ENCODE data around the gene TBX18. TPM values are rescaled to one million over a fixed set of nuclear protein-coding genes. Genes with fewer than 3 reads are reported as not detected.
A peak's percentile ranks its signal among the peaks of the same experiment; 100 is the strongest.

The TBX18 gene
- total RNA-seq, 1 donor from 2014 or later, result 1.3 TPM

- Histone ChIP-seq H3K4me3 (ENCODE audit: low read depth, low read length) (no peak overlapping the region), H3K27me3 (ENCODE audit: control insufficient read depth, insufficient read depth, low read length) (no peaks in the 10 kb centered on the region), H3K36me3 (ENCODE audit: control insufficient read depth, insufficient read depth, low read length) (no peaks in the 10 kb centered on the region)
- TF ChIP-seq, protein P1, sequence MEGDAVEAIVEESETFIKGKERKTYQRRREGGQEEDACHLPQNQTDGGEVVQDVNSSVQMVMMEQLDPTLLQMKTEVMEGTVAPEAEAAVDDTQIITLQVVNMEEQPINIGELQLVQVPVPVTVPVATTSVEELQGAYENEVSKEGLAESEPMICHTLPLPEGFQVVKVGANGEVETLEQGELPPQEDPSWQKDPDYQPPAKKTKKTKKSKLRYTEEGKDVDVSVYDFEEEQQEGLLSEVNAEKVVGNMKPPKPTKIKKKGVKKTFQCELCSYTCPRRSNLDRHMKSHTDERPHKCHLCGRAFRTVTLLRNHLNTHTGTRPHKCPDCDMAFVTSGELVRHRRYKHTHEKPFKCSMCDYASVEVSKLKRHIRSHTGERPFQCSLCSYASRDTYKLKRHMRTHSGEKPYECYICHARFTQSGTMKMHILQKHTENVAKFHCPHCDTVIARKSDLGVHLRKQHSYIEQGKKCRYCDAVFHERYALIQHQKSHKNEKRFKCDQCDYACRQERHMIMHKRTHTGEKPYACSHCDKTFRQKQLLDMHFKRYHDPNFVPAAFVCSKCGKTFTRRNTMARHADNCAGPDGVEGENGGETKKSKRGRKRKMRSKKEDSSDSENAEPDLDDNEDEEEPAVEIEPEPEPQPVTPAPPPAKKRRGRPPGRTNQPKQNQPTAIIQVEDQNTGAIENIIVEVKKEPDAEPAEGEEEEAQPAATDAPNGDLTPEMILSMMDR (IDR thresholded peaks at IDR 0.05; ENCODE audit: insufficient read depth, low read length, severe bottlenecking), result no peak
- DNase-seq (ENCODE audit: low read depth), result peak; percentile 92
- FAIRE-seq, result no peak
These were observed 119.4 kb downstream of the TBX18 start for GRCh38 chr6:84645000-84645399.

DNA sequence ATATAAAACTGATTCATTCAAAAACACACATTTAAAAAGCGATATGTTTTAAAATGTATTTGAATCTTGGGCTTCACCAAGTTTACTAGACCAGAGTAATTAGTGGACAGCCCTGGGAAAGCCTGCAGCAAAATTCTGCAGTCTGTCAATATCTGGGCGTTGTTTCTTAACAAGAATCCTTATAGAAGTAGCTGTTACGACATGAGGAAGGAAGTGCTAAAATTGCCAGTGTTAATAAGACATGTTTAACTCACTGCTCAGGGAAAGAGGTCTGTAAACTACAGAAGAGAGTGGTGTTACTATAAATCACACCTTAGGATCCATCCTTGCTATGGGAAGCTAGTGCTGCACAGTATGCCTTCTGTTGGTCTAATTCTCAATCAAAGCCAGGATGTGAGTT is 120.6 kb downstream of the TBX18 start:
- DNase-seq (ENCODE audit: low read depth) (peak; percentile 75), FAIRE-seq (no peak)
- Histone ChIP-seq H3K27me3 (ENCODE audit: control insufficient read depth, insufficient read depth, low read length) (no peaks in the 10 kb centered on the region), H3K36me3 (ENCODE audit: control insufficient read depth, insufficient read depth, low read length) (no peaks in the 10 kb centered on the region), H3K4me3 (ENCODE audit: low read depth, low read length) (no peak overlapping the region)
- TF ChIP-seq, protein P1 (IDR thresholded peaks at IDR 0.05; ENCODE audit: insufficient read depth, low read length, severe bottlenecking), result no peak

DNA sequence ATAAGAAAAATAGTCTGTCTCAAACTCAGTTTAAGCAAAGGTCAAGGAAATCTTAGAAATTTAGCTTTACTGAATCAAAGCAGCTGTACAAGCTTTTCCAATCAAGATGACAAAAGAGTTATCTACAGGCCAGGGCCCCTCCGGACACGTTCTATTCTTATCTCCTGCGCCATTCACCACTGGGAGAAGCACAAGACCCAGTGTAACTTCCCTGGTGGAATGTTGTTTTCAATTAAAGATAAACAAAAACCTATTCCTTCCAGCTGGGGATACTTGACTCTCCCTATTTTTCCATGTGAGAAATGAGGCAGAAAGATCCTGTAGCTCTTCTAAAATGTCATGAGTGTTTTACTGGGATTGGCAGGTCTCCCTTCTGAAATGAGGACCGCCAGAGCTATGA is 123.3 kb downstream of the TBX18 start:
- Histone ChIP-seq H3K36me3 (ENCODE audit: control insufficient read depth, insufficient read depth, low read length) (no peaks in the 10 kb centered on the region), H3K4me3 (ENCODE audit: low read depth, low read length) (no peak overlapping the region), H3K27me3 (ENCODE audit: control insufficient read depth, insufficient read depth, low read length) (no peaks in the 10 kb centered on the region)
- no peak for DNase-seq (ENCODE audit: low read depth)
- no peak for FAIRE-seq
- TF ChIP-seq, protein P1 (IDR thresholded peaks at IDR 0.05; ENCODE audit: insufficient read depth, low read length, severe bottlenecking), result no peak

DNA sequence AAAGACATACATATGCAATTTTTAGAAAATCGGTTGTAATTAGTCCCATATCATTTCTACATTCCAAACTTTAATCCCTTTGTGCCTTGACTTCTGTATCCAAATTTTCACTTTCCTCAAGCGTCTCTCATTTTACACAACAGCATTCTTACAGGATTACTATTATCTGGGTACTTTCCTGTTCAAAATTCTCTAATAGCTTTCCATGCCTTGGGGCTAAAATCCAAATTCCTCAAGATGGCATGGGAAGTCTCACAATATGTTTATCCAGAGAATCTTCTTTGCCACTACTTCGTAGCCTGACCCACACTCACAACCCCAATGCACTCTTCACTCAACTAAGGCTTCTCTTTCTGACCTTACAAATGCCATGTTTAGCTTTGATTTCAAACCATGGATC is 125.0 kb downstream of the TBX18 start:
- Histone ChIP-seq H3K4me3 (ENCODE audit: low read depth, low read length) (no peak overlapping the region), H3K36me3 (ENCODE audit: control insufficient read depth, insufficient read depth, low read length) (no peaks in the 10 kb centered on the region), H3K27me3 (ENCODE audit: control insufficient read depth, insufficient read depth, low read length) (no peaks in the 10 kb centered on the region)
- DNase-seq (ENCODE audit: low read depth) (peak; percentile 59), FAIRE-seq (no peak)
- TF ChIP-seq, protein P1 (IDR thresholded peaks at IDR 0.05; ENCODE audit: insufficient read depth, low read length, severe bottlenecking), result no peak

DNA sequence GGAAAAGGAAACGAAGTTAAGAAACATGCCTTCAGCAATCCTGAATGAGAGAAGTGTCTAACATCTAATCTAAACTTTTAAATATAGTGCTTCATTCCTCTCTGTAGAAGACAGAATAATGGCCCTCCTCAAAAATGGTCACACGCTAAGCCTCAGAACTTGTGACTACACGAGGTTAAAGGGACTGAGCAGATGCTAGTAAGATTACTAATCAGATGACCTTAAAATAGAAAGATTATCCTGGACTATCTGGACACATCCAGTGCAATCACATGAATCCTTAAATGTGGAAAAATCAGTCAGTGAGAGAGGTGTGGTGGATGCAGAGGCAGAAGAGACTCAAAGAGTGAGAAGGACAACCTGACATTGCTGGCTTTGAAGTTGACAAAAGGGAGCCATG is 126.1 kb downstream of the TBX18 start:
- no peak overlapping the region for H3K4me3 ChIP-seq (ENCODE audit: low read depth, low read length)
- DNase-seq (ENCODE audit: low read depth), result no peak
- no peak for FAIRE-seq
- no peaks in the 10 kb centered on the region for H3K36me3 ChIP-seq (ENCODE audit: control insufficient read depth, insufficient read depth, low read length)
- H3K27me3 ChIP-seq (ENCODE audit: control insufficient read depth, insufficient read depth, low read length), result no peaks in the 10 kb centered on the region
- TF ChIP-seq, protein P1 (IDR thresholded peaks at IDR 0.05; ENCODE audit: insufficient read depth, low read length, severe bottlenecking), result no peak
